ENCODE measurements around the gene WNT3A. TPM values are rescaled to one million over a fixed set of nuclear protein-coding genes. Genes with fewer than 3 reads are reported as not detected.

Gene WNT3A
- total RNA-seq (2021) (0.24 and 0.53 TPM in 2 replicates), Bru-seq, nascent RNA (percentile 11 among the genes with signal in this experiment), BruChase-seq, experiment 1, labeled RNA remaining after a 2-hour chase (percentile 7 among the genes with signal in this experiment), BruChase-seq, experiment 2, labeled RNA remaining after a 6-hour chase (percentile 8 among the genes with signal in this experiment)
- long read RNA-seq, partial matches to known transcripts, result 0 of 1 reads
- long read RNA-seq, other reads (novel, unspliced or antisense), result 1 of 1 reads

GRCh38 chr1:228006786-228007048, at the start of gene WNT3A:
Gene WNT3A (plus strand): TSS chr1:228006998. CDS start chr1:228007129, 131 bp downstream.
- DNase-seq, result no peak
- no TSS peak for BruUV-seq (replicated peaks)
- intact Hi-C loops (cut with micrococcal nuclease; ENCODE audit: unreplicated experiment), result loop anchor here (5.0 kb wide), 1 partner anchor 76 kb away; the partner anchor contains the start of gene ARF1
- H3K4me2 ChIP-seq, result no peak within 1 kb of the TSS
- H4K20me1 ChIP-seq (ENCODE audit: insufficient read depth), result no peaks in the 10 kb centered on the region
- POLR2A ChIA-PET (ENCODE audit: unreplicated experiment), result no interaction called here
- no peaks in the 10 kb centered on the region for H3K36me3 ChIP-seq (ENCODE audit: low read depth)
- H3K4me3 ChIP-seq, result no peak within 1 kb of the TSS
- no peak for TF ChIP-seq EZH2 (IDR thresholded peaks at IDR 0.05; ENCODE audit: low read depth)
- no peak for TF ChIP-seq CTCF (conservative IDR thresholded peaks at IDR 0.05)
- H3K9me2 ChIP-seq (ENCODE audit: insufficient read depth), result no peaks in the 10 kb centered on the region
- CTCF ChIA-PET, result interaction anchor here (0.6 to 0.7 kb wide), 2 partner anchors 38 to 52 kb away, joined by 3 to 6 read pairs; no protein-coding TSS in a partner anchor
- no peaks in the 10 kb centered on the region for H3K79me2 ChIP-seq (ENCODE audit: low read depth)
- H3K9me3 ChIP-seq (ENCODE audit: insufficient read depth, low read depth), result no peaks in the 10 kb centered on the region
- no peak within 1 kb of the TSS for H2AFZ ChIP-seq
- peaks cover 3% of the 10 kb centered on the region; the same call in 1 of the 2 replicates for H3F3A ChIP-seq (ENCODE audit: insufficient read depth, low read depth)
- H3K4me1 ChIP-seq (replicated peaks; ENCODE audit: insufficient read depth), result no peaks in the 10 kb centered on the region
- H3K27ac ChIP-seq, result no peak within 1 kb of the TSS
- peaks cover 21% of the 10 kb centered on the region for H3K27me3 ChIP-seq (ENCODE audit: insufficient read depth, low read depth)

GRCh38 chr1:227958617-227959324, 48.0 kb upstream of the WNT3A start:
- Histone ChIP-seq H3K4me3 (no peak overlapping the region), H3F3A (ENCODE audit: insufficient read depth, low read depth) (no peaks in the 10 kb centered on the region), H4K20me1 (ENCODE audit: insufficient read depth) (no peaks in the 10 kb centered on the region), H3K27ac (no peak overlapping the region), H3K9me3 (ENCODE audit: insufficient read depth, low read depth) (no peaks in the 10 kb centered on the region; the same call in 1 of the 2 replicates), H3K79me2 (ENCODE audit: low read depth) (no peaks in the 10 kb centered on the region), H3K4me2 (no peak overlapping the region), H3K27me3 (ENCODE audit: insufficient read depth, low read depth) (peaks cover 22% of the 10 kb centered on the region; the same call in 1 of the 2 replicates), H3K9me2 (ENCODE audit: insufficient read depth) (no peaks in the 10 kb centered on the region; the same call in 1 of the 2 replicates), H2AFZ (no peak overlapping the region), H3K4me1 (replicated peaks; ENCODE audit: insufficient read depth) (no peaks in the 10 kb centered on the region), H3K36me3 (ENCODE audit: low read depth) (no peaks in the 10 kb centered on the region)
- intact Hi-C loops (cut with micrococcal nuclease; ENCODE audit: unreplicated experiment), result no loop called here
- TF ChIP-seq EZH2 (IDR thresholded peaks at IDR 0.05; ENCODE audit: low read depth) (no peak), CTCF (conservative IDR thresholded peaks at IDR 0.05) (no peak)
- CTCF ChIA-PET, result no interaction called here
- no TSS peak for BruUV-seq (replicated peaks)
- POLR2A ChIA-PET (ENCODE audit: unreplicated experiment), result interaction anchor here (0.5 kb wide), 1 partner anchor 199 kb away, joined by 4 read pairs; no protein-coding TSS in a partner anchor
- no peak for DNase-seq

- Histone ChIP-seq H3K27ac (no peak overlapping the region), H3K36me3 (ENCODE audit: low read depth) (no peaks in the 10 kb centered on the region), H3F3A (ENCODE audit: insufficient read depth, low read depth) (no peaks in the 10 kb centered on the region), H3K9me3 (ENCODE audit: insufficient read depth, low read depth) (no peaks in the 10 kb centered on the region; the same call in 1 of the 2 replicates), H3K27me3 (ENCODE audit: insufficient read depth, low read depth) (peaks cover 22% of the 10 kb centered on the region; the same call in 1 of the 2 replicates), H3K4me3 (no peak overlapping the region), H3K4me2 (no peak overlapping the region), H3K79me2 (ENCODE audit: low read depth) (no peaks in the 10 kb centered on the region), H3K4me1 (replicated peaks; ENCODE audit: insufficient read depth) (no peaks in the 10 kb centered on the region), H4K20me1 (ENCODE audit: insufficient read depth) (no peaks in the 10 kb centered on the region), H2AFZ (no peak overlapping the region), H3K9me2 (ENCODE audit: insufficient read depth) (no peaks in the 10 kb centered on the region; the same call in 1 of the 2 replicates)
- BruUV-seq (replicated peaks), result no TSS peak
- DNase-seq, result no peak
- POLR2A ChIA-PET (ENCODE audit: unreplicated experiment), result no interaction called here
- CTCF ChIA-PET, result no interaction called here
- intact Hi-C loops (cut with micrococcal nuclease; ENCODE audit: unreplicated experiment), result no loop called here
- TF ChIP-seq CTCF (conservative IDR thresholded peaks at IDR 0.05), result no peak
- no peak for TF ChIP-seq EZH2 (IDR thresholded peaks at IDR 0.05; ENCODE audit: low read depth)
Measured at GRCh38 chr1:227959325-227959860, 47.4 kb upstream of the WNT3A start.
